Muscle layer of colon (tissue), 2 donors: Measurements from ENCODE around the gene L1TD1.

ENCODE experiments used
- H3K27ac ChIP-seq: one replicate; pipeline ENCODE4 v1.7.0; 2013; ENCODE audit warnings: low read depth, mild to moderate bottlenecking, low read length, moderate library complexity
- H3K27me3 ChIP-seq, 2 donors: one replicate each; pipeline ENCODE4 v1.7.0; 2013; ENCODE audit warnings: low read length in 2 of 2, mild to moderate bottlenecking in 2 of 2; ENCODE audit not compliant: insufficient read depth in 2 of 2, control insufficient read depth in 1 of 2
- H3K36me3 ChIP-seq: one replicate; pipeline ENCODE4 v1.7.0; 2013; ENCODE audit warnings: mild to moderate bottlenecking, low read length; ENCODE audit not compliant: insufficient read depth
- H3K4me1 ChIP-seq: one replicate; pipeline ENCODE4 v1.7.0; 2013; ENCODE audit warnings: mild to moderate bottlenecking, low read length; ENCODE audit not compliant: insufficient read depth
- H3K4me3 ChIP-seq, 2 donors: one replicate each; pipeline ENCODE4 v1.7.0; 2013; ENCODE audit warnings: low read length in 2 of 2, low read depth in 1 of 2, mild to moderate bottlenecking in 1 of 2, moderate library complexity in 1 of 2
- H3K9ac ChIP-seq: one replicate; pipeline ENCODE4 v1.7.0; 2013; ENCODE audit warnings: low read length
- H3K9me3 ChIP-seq: one replicate; pipeline ENCODE4 v1.7.0; 2013; ENCODE audit warnings: mild to moderate bottlenecking, low read length
- donor health status: abdominal sarcoma.
- donor health status: Adenocarcinoma of cecum.

Gene L1TD1

GRCh38 chr1:62227496-62227895 lies 32.8 kb downstream of the L1TD1 start:
- H3K27me3 ChIP-seq: no peaks in the 10 kb centered on the region
- H3K4me3 ChIP-seq: no peak overlapping the region
- no peaks in the 10 kb centered on the region for H3K36me3 ChIP-seq
- no peaks in the 10 kb centered on the region for H3K9me3 ChIP-seq
- no peaks in the 10 kb centered on the region for H3K4me1 ChIP-seq
- no peak overlapping the region for H3K9ac ChIP-seq
- H3K27ac ChIP-seq: no peak overlapping the region

- no peak overlapping the region for H3K27ac ChIP-seq
- no peaks in the 10 kb centered on the region for H3K36me3 ChIP-seq
- no peaks in the 10 kb centered on the region for H3K9me3 ChIP-seq
- H3K9ac ChIP-seq: no peak overlapping the region
- no peak overlapping the region for H3K4me3 ChIP-seq
- no peaks in the 10 kb centered on the region for H3K27me3 ChIP-seq
- no peaks in the 10 kb centered on the region for H3K4me1 ChIP-seq
Observed at GRCh38 chr1:62228136-62228882, 33.7 kb downstream of the L1TD1 start.

GRCh38 chr1:62228883-62229187 lies 34.2 kb downstream of the L1TD1 start:
- Histone ChIP-seq H3K4me3 (no peak overlapping the region), H3K36me3 (no peaks in the 10 kb centered on the region), H3K27ac (no peak overlapping the region), H3K9ac (no peak overlapping the region), H3K9me3 (no peaks in the 10 kb centered on the region), H3K4me1 (no peaks in the 10 kb centered on the region), H3K27me3 (no peaks in the 10 kb centered on the region)

GRCh38 chr1:62229468-62229867 lies 34.8 kb downstream of the L1TD1 start:
- Histone ChIP-seq H3K4me1 (no peaks in the 10 kb centered on the region), H3K9me3 (no peaks in the 10 kb centered on the region), H3K27ac (no peak overlapping the region), H3K9ac (no peak overlapping the region), H3K4me3 (no peak overlapping the region), H3K27me3 (no peaks in the 10 kb centered on the region), H3K36me3 (no peaks in the 10 kb centered on the region)

GRCh38 chr1:62229932-62230331 lies 35.3 kb downstream of the L1TD1 start:
- no peak overlapping the region for H3K4me3 ChIP-seq
- no peaks in the 10 kb centered on the region for H3K36me3 ChIP-seq
- H3K27ac ChIP-seq: no peak overlapping the region
- H3K4me1 ChIP-seq: no peaks in the 10 kb centered on the region
- H3K9me3 ChIP-seq: no peaks in the 10 kb centered on the region
- H3K9ac ChIP-seq: no peak overlapping the region
- no peaks in the 10 kb centered on the region for H3K27me3 ChIP-seq

GRCh38 chr1:62230718-62231117 lies 36.1 kb downstream of the L1TD1 start:
- Histone ChIP-seq H3K4me1 (no peaks in the 10 kb centered on the region), H3K9ac (no peak overlapping the region), H3K27me3 (no peaks in the 10 kb centered on the region), H3K9me3 (no peaks in the 10 kb centered on the region), H3K4me3 (no peak overlapping the region), H3K27ac (no peak overlapping the region), H3K36me3 (no peaks in the 10 kb centered on the region)

- Histone ChIP-seq H3K27me3 (no peaks in the 10 kb centered on the region), H3K27ac (no peak overlapping the region), H3K9ac (no peak overlapping the region), H3K4me1 (no peaks in the 10 kb centered on the region), H3K9me3 (no peaks in the 10 kb centered on the region), H3K4me3 (no peak overlapping the region), H3K36me3 (no peaks in the 10 kb centered on the region)
Observed at GRCh38 chr1:62232871-62233278, 38.2 kb downstream of the L1TD1 start.

- no peaks in the 10 kb centered on the region for H3K27me3 ChIP-seq
- H3K27ac ChIP-seq: no peak overlapping the region
- H3K9me3 ChIP-seq: no peaks in the 10 kb centered on the region
- no peaks in the 10 kb centered on the region for H3K36me3 ChIP-seq
- no peak overlapping the region for H3K9ac ChIP-seq
- H3K4me1 ChIP-seq: no peaks in the 10 kb centered on the region
- H3K4me3 ChIP-seq: no peak overlapping the region
Observed at GRCh38 chr1:62233926-62234450, 39.3 kb downstream of the L1TD1 start.

- Histone ChIP-seq H3K9me3 (no peaks in the 10 kb centered on the region), H3K4me3 (no peak overlapping the region), H3K4me1 (no peaks in the 10 kb centered on the region), H3K36me3 (no peaks in the 10 kb centered on the region), H3K27ac (no peak overlapping the region), H3K9ac (no peak overlapping the region), H3K27me3 (no peaks in the 10 kb centered on the region)
Observed at GRCh38 chr1:62234688-62235087, 40.0 kb downstream of the L1TD1 start.

- H3K9me3 ChIP-seq: no peaks in the 10 kb centered on the region
- H3K36me3 ChIP-seq: no peaks in the 10 kb centered on the region
- no peak overlapping the region for H3K27ac ChIP-seq
- H3K27me3 ChIP-seq: no peaks in the 10 kb centered on the region
- no peaks in the 10 kb centered on the region for H3K4me1 ChIP-seq
- no peak overlapping the region for H3K4me3 ChIP-seq
- no peak overlapping the region for H3K9ac ChIP-seq
Observed at GRCh38 chr1:62235576-62235975, 40.9 kb downstream of the L1TD1 start.

- no peak overlapping the region for H3K27ac ChIP-seq
- no peaks in the 10 kb centered on the region for H3K36me3 ChIP-seq
- no peaks in the 10 kb centered on the region for H3K9me3 ChIP-seq
- H3K4me1 ChIP-seq: peaks cover 9% of the 10 kb centered on the region
- H3K4me3 ChIP-seq: no peak overlapping the region
- H3K9ac ChIP-seq: no peak overlapping the region
- no peaks in the 10 kb centered on the region for H3K27me3 ChIP-seq
Observed at GRCh38 chr1:62237361-62237760, 42.7 kb downstream of the L1TD1 start.

GRCh38 chr1:62237950-62238374 lies 43.3 kb downstream of the L1TD1 start:
- H3K27ac ChIP-seq: no peak overlapping the region
- H3K9ac ChIP-seq: no peak overlapping the region
- H3K27me3 ChIP-seq: no peaks in the 10 kb centered on the region
- no peak overlapping the region for H3K4me3 ChIP-seq
- no peaks in the 10 kb centered on the region for H3K36me3 ChIP-seq
- H3K4me1 ChIP-seq: peaks cover 9% of the 10 kb centered on the region
- H3K9me3 ChIP-seq: no peaks in the 10 kb centered on the region
